ENCODE measurements around the gene TRPC3.

- no peak for TF ChIP-seq CTCF (IDR thresholded peaks at IDR 0.05; ENCODE audit: low read depth, low read length, missing input control)
- TF ChIP-seq JUND (IDR thresholded peaks at IDR 0.05): no peak
- no peak for TF ChIP-seq RAD21 (IDR thresholded peaks at IDR 0.05)
- TF ChIP-seq REST (IDR thresholded peaks at IDR 0.05): no peak
These were observed 88.1 kb downstream of the TRPC3 start for GRCh38 chr4:121863799-121864198.

All from liver (tissue), 3 donors.